Neural crest cell (in vitro differentiated cells): Measurements from ENCODE around the gene HMX3. TPM values are rescaled to one million over a fixed set of nuclear protein-coding genes. Genes with fewer than 3 reads are reported as not detected.

Experiments used
- DNase-seq: peaks from one replicate; pipeline ENCODE4 v3.0.0; 2021; ENCODE audit warnings: low read depth, mixed read lengths, low spot score
- H3K27ac Mint-ChIP-seq: one replicate; pipeline ENCODE4 v1.8.0; 2021; ENCODE audit warnings: mild to moderate bottlenecking, mixed read lengths; ENCODE audit not compliant: unreplicated experiment
- H3K27me3 Mint-ChIP-seq: 2 replicates; pipeline ENCODE4 v1.8.0; 2021; ENCODE audit warnings: low read depth, mild to moderate bottlenecking, mixed read lengths
- H3K36me3 Mint-ChIP-seq: 2 replicates; pipeline ENCODE4 v1.8.0; 2021; ENCODE audit warnings: low read depth, mild to moderate bottlenecking, mixed read lengths
- H3K4me1 Mint-ChIP-seq: 2 replicates; pipeline ENCODE4 v1.8.0; 2021; ENCODE audit warnings: mixed read lengths
- H3K4me3 Mint-ChIP-seq: one replicate; pipeline ENCODE4 v1.8.0; 2021; ENCODE audit warnings: mild to moderate bottlenecking, mixed read lengths
- H3K9me3 Mint-ChIP-seq: 2 replicates; pipeline ENCODE4 v1.8.0; 2021; ENCODE audit warnings: mixed read lengths
- CTCF ChIP-seq: fragments of 200-600 bp; sonication (generic); conservative IDR thresholded peaks from 2 replicates; pipeline ENCODE4 v1.5.0; 2021; ENCODE audit warnings: antibody characterized with exemption, mild to moderate bottlenecking
- total RNA-seq: library from RNA; stranded (reverse); gene quantifications from 2 replicates; pipeline ENCODE4 v1.2.1, GENCODE V29; 2021

HMX3 gene
- total RNA-seq, 1 donor from 2014 or later: not detected

- Mint-ChIP-seq H3K4me3 (peak overlapping the region; percentile 19), H3K36me3 (no peaks in the 10 kb centered on the region), H3K27me3 (peaks cover 96% of the 10 kb centered on the region), H3K4me1 (peaks cover 34% of the 10 kb centered on the region), H3K27ac (no peak overlapping the region), H3K9me3 (no peaks in the 10 kb centered on the region)
- DNase-seq: no peak
- TF ChIP-seq CTCF: no peak
Measured at GRCh38 chr10:123134915-123135414, 805 bp upstream of the HMX3 start.

DNA sequence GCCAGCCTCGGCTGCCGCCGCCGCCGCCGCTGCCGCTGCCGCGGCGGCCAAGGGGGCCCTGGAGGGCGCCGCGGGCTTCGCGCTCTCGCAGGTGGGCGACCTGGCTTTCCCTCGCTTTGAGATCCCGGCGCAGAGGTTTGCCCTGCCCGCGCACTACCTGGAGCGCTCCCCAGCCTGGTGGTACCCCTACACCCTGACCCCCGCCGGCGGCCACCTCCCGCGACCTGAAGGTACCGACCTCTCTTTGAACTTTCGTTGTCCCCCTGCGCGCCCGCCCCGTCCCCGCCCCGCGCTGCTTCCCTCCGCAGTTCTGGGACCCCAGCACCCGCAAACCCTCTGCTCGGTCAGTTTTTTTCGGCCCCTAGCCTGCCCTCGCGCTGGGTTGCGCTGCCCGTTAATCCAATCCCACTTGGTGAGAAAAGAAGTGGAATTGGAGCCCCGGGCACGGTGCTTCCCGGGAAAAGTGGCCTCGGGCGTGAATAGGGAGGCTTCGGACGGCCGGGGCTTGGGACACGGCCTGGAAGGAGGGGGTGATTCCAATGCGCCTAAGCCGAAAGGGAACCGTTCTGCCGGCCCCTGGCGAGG is 543 bp downstream of the HMX3 start:
- peak overlapping the region; percentile 74 for H3K4me3 Mint-ChIP-seq

GRCh38 chr10:123136806-123137642 is 1.3 kb downstream of the HMX3 start:
- H3K9me3 Mint-ChIP-seq: no peaks in the 10 kb centered on the region
- H3K27ac Mint-ChIP-seq: no peak overlapping the region
- TF ChIP-seq CTCF: no peak
- peaks cover 41% of the 10 kb centered on the region for H3K4me1 Mint-ChIP-seq
- peak overlapping the region; percentile 78 for H3K4me3 Mint-ChIP-seq
- DNase-seq: no peak
- H3K36me3 Mint-ChIP-seq: no peaks in the 10 kb centered on the region
- peaks cover 96% of the 10 kb centered on the region for H3K27me3 Mint-ChIP-seq

More for the DNA sequence above, 543 bp downstream of the HMX3 start:
- no peak for DNase-seq
- Mint-ChIP-seq H3K4me1 (peaks cover 41% of the 10 kb centered on the region), H3K36me3 (no peaks in the 10 kb centered on the region), H3K27ac (no peak overlapping the region), H3K27me3 (peaks cover 96% of the 10 kb centered on the region), H3K9me3 (no peaks in the 10 kb centered on the region)
- TF ChIP-seq CTCF: no peak

- no peak overlapping the region for H3K27ac Mint-ChIP-seq
- H3K36me3 Mint-ChIP-seq: no peaks in the 10 kb centered on the region
- peaks cover 30% of the 10 kb centered on the region for H3K4me1 Mint-ChIP-seq
- no peak for TF ChIP-seq CTCF
- no peak for DNase-seq
- peaks cover 96% of the 10 kb centered on the region for H3K27me3 Mint-ChIP-seq
- no peaks in the 10 kb centered on the region for H3K9me3 Mint-ChIP-seq
- peak overlapping the region; percentile 78 for H3K4me3 Mint-ChIP-seq
Measured at GRCh38 chr10:123139165-123139520, 3.4 kb downstream of the HMX3 start.

DNA sequence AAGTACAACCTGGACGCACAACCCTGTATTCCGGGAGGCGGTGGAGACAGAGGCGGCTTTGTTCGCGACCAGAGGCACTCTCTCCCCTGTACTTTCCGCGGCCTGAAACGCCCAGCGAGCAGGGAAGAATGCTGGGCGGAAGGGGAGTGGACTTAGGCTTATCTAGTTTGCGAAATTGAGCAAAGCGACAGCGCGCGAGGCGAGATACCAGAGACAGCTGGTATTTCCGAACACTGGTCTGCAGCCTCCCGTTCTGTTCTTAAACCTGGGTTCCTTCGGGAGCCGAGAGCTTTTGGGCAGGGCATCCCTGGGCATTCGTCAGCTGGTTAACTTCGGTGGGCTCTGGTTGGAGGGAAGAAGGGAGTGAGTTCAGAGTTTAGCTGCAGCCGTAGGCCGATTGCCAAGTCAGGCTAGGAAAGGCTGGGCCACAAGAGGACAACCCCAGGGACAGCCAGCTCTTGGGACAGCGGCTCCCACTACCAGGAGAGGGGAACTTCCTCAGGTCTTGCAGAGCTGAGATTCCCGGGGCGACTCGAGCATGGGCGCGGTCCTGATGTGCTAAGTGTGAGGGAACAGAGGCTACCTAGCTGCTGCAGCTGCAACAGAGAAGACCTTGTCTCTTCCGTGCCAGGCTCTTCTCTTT is 3.9 kb downstream of the HMX3 start:
- H3K27me3 Mint-ChIP-seq: peaks cover 96% of the 10 kb centered on the region
- TF ChIP-seq CTCF: no peak
- H3K4me1 Mint-ChIP-seq: peaks cover 27% of the 10 kb centered on the region
- no peaks in the 10 kb centered on the region for H3K9me3 Mint-ChIP-seq
- DNase-seq: no peak
- H3K4me3 Mint-ChIP-seq: peak overlapping the region; percentile 78
- H3K27ac Mint-ChIP-seq: no peak overlapping the region
- H3K36me3 Mint-ChIP-seq: no peaks in the 10 kb centered on the region
